H4 (cell line): ENCODE results near the gene SYTL2. TPM values are rescaled to one million over a fixed set of nuclear protein-coding genes. Genes with fewer than 3 reads are reported as not detected.
"Not testable (repeated sequence)": the region's sequence is repeated elsewhere in the genome, so short reads cannot be mapped to it uniquely, and the experiment has no call there.

Experiments used
- DNase-seq: peaks from one replicate; pipeline ENCODE4 v3.0.0-alpha.2; 2015; ENCODE audit warnings: low spot score
- total RNA-seq: library from RNA; depleted of rRNA; stranded (reverse); fragments of >200 nt; shearing (Covaris generic); gene quantifications from 2 replicates; pipeline ENCODE4 v1.2.3, GENCODE V29; 2014; rRNA removed

Gene SYTL2
- total RNA-seq, 1 experiment from 2014 or later: 61.4 TPM

DNA sequence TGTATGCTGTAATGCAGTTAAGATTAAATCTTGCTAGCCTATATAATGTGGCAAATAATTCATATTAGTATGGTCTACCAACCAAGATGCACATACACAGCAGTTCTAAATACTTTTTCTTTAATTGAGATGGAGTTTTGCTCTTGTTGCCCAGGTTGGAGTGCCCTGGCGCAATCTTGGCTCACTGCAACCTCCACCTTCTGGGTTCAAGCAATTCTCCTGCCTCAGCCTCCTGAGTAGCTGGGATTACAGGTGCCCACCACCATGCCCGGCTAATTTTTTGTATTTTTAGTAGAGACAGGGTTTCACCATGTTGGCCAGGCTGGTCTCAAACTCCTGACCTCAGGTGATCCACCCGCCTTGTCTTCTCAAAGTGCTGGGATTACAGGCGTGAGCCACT lies 156.6 kb downstream of the SYTL2 start:
- DNase-seq: not testable (repeated sequence)

DNA sequence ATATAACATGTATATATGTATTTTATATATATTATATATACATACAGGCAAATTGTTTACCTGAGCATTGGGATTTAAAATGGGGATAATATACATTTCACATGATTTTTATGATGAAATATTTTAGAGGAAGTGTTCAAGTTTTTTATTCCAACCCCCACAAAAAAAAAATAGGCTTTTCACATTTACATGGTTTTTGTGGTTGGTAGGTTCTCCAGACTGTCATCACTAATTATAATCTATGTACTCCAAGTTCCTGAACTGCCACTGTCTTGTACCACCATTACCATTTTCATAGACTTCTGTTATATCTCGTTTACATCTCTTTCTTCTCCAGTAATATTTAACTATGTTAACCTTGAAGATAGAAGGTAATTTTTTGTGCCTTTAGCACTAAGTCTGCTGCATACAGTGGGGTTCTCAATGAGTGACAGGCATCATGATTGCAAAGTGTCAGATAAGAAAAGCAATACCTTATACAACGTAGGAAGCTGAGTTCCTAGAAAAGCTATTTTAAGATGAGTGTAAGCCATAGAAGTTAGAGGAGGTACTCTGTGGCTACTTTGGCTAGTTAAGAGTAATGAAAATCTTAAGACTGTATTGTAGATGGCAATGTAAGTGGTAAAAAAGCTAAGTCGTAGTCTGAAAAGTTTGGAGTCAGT lies 158.0 kb downstream of the SYTL2 start:
- no peak for DNase-seq

DNA sequence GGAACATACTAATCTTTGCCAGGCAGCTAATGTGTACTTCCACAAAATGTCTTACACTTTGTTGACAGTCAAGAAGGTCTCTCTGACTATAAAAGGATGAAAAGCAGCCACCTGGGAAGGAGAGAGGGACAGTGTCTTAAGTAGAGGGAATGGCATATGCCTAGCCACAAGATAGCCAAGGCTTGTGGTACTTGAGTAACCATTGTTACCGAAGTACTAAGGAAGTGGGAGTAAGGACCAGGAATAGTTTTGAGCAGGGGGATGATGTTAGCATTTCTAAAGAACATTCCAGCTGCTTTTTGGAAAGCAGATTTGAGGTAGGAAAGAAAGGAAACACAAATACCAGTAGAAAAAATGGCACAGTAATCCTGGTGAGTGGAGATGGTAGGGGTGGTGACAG lies 159.8 kb downstream of the SYTL2 start:
- no peak for DNase-seq

DNA sequence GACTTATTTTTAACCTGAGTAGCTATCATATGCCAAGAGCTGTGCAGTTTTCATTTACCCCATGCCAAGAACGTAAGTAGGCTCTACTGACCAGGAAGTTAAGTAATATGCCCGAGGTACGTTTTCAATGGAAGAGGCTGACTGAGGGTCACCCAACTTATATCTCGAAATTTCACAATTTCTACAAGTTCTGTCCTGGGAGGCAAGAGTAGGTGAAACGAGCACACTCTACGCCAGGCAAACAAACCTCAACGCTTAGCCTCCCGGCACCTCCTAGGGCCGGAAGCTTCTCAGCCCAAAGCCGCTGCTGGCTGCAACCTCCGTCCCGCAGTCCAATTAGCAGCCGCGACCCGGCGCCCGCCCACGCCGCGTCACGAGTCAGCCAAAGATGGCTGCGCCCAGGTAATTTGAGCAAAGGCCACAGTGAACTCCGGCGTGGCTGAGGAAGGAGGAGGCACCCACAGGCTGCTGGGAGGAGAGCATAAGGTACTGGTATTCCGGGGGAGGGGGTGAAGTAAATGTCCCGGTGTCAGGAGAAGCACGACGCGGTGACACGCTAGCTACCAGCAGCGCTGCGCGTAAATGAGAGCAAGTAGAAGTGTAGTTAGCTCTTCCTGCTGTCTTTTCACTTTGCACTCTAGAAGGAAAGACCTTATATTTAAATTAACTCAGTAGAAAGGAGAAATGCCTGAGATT lies 163.2 kb downstream of the SYTL2 start, which contains the start of gene TMEM126A:
Gene TMEM126A (plus strand): TSS at position 364 of the 696 bp plus-strand sequence. CDS start 2,289 bp downstream, outside the sequence.
- DNase-seq: peak; percentile 85

DNA sequence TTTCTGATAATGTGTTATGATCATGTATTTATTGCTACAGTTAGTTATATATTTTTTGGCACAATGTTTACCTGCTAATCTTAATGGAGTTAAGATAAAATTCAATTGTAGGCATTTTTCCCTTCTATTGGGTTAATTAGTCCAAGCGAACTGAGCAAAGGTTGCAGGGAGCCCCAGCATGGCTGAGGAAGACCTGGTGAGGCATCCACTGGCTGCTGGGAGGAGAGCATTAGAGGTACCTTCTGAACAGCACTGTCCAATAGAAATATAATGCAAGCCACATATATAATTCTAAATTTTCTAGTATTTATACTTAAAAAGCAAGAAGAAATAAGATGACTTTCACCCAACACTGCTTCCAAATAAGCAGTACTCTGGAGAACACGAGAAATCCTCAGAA lies 163.9 kb downstream of the SYTL2 start:
- no peak for DNase-seq

Other genes with a start within 250 kb of the SYTL2 start
- 1.7 and 2.6 TPM in 2 replicates for gene DLG2, start 183.8 kb downstream of the SYTL2 start, total RNA-seq
- 93.5 and 94.3 TPM in 2 replicates for gene TMEM126B, start 182.5 kb downstream of the SYTL2 start, total RNA-seq
- 90.7 and 98.7 TPM in 2 replicates for gene TMEM126A, start 163.2 kb downstream of the SYTL2 start, total RNA-seq
- 18.5 and 20.4 TPM in 2 replicates for gene CREBZF, start 146.0 kb downstream of the SYTL2 start, total RNA-seq
- gene CCDC89, start 124.9 kb downstream of the SYTL2 start, total RNA-seq: not detected in 2 replicates
- not detected in 2 replicates for gene CCDC83, start 44.2 kb upstream of the SYTL2 start, total RNA-seq